IPS-18c (cell line): Measurements from ENCODE around the gene SLC39A6.
"Not testable (repeated sequence)": the region's sequence is repeated elsewhere in the genome, so short reads cannot be mapped to it uniquely, and the experiment has no call there.

ENCODE experiments used
- H3K4me3 ChIP-seq: 2 replicates; pipeline ENCODE4 v1.7.0; 2013; ENCODE audit warnings: low read depth, mild to moderate bottlenecking, low read length, moderate library complexity; ENCODE audit not compliant: insufficient read depth
- H3K9me3 ChIP-seq: one replicate; pipeline ENCODE4 v1.6.1; 2013; ENCODE audit warnings: mild to moderate bottlenecking, low read length, moderate library complexity; ENCODE audit not compliant: control insufficient read depth, insufficient read depth

SLC39A6 gene

DNA sequence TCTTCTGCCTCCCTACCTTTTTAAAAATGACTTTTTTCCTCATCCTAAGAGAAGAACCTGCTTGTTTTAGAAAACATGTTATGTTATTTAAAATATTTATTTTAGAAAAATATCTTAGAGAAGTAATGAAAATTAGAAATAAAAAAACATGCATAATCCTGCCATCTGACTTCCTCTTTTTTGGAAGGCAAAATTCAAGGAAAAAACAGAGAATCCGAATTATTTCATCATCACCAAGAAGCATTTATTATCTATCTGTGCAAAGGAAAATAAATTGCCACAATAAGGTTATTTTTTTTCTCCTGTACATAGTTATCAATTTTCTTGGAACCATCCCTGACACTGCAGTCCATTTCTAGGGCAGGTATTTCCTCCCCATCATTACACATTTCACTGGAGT, 14.4 kb downstream of the SLC39A6 start:
- no peak overlapping the region for H3K4me3 ChIP-seq
- H3K9me3 ChIP-seq: no peaks in the 10 kb centered on the region

DNA sequence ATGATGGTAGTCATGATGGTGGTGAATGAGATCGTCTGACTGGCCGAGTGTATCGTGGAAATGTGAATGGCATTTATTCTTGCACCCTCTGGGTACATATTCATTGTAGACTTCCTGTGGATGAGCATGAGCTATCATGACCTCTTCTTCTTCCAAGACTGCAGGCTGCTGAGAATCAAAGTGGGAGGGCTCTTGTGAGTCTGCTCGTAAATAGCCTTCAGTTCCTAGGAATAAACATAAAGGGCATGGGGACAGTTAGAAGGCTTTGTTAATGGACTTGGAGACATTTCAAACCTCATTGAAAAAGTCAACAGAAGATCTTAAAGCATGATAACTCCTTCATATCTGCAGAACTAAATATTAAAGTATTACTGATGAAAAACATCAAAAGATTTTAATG, 14.9 kb downstream of the SLC39A6 start:
- H3K4me3 ChIP-seq: no peak overlapping the region
- no peaks in the 10 kb centered on the region for H3K9me3 ChIP-seq

DNA sequence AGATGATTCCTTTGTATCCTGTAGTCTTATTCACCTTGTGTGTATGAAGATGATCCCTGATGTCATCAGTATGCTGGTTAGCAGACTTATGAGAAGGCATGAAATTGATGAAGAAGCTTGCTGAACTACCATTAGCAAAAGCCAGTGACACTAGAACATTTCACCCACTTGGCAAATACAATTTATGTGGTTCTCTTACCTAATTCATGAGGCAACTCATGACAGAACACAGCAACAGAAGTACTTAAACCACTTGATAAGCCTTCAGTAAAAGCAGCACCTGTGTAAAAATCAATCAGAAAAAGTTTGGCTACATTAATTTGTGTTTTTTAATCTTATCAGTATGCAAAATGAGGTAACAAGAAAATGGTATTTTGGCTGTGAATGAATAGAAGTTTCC, 16.8 kb downstream of the SLC39A6 start:
- Histone ChIP-seq H3K9me3 (no peaks in the 10 kb centered on the region), H3K4me3 (no peak overlapping the region)

DNA sequence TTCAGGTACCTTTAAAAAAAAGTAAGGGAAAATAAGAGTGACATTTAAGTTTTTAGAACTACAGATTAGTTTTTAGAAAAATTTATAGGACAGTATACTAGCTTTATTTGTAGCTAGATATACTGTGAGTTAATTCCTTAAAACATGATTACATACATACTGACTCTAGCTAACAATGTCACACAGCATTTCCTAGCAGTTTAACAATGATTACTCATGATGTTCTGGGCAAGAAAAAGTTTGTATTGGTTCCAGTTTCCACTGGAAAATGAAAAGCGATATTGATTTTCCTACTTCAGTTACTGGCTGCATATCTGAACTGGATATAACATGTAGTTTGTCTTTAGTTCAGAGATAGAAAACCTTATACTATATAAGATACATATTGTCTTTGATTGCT, 19.4 kb downstream of the SLC39A6 start:
- Histone ChIP-seq H3K4me3 (no peak overlapping the region), H3K9me3 (no peaks in the 10 kb centered on the region)

DNA sequence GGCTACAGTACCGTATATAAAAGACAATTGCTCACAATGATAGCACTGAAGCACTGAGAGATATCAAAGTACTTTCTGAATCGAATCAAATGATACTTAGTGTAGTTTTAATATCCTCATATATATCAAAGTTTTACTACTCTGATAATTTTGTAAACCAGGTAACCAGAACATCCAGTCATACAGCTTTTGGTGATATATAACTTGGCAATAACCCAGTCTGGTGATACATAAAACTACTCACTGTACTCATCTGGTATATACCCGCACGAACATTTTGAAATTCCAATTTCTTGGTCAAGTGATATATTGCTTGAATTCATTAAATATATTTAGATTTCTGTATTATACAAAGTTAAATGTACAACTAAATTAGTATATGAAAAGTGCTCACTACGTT, 20.5 kb downstream of the SLC39A6 start:
- H3K4me3 ChIP-seq: no peak overlapping the region
- H3K9me3 ChIP-seq: peaks cover 3% of the 10 kb centered on the region

DNA sequence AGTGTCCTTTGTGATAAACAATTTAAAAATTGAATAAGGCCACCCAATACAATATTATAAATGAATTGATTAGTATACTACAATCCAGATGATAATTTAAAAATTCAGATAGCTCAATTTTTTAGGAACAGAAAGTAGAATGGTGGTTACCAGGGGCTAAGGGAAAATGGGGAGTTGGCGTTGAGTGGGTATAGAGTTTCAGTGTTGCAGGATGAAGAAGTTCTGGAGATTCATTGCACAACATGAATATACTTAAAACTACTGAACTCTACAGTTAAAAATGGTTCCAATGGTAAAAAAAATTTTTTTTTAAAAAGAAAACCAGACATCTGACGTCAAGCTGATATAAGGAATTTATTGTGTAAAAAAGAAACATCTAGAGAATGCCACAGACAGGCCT, 20.9 kb downstream of the SLC39A6 start:
- Histone ChIP-seq H3K9me3 (peaks cover 3% of the 10 kb centered on the region), H3K4me3 (no peak overlapping the region)

DNA sequence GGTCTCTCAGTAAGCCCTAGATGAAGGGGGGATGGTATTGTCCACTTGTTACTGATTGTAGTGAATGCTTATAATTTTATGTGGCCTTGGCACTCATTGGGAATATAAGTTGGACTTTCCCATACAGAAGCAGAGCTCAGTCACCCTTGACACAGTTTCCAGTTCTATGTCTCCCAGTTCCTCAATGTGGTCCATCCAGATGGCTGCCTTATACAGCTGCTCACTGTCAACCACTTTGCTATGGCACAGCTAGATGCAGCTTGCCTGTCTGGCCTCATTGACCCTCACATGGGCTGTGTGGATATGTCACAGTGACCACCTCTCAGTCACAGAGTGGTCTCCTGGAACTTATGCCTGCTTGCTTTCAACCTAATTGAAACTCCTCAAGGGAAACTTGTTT, 21.7 kb downstream of the SLC39A6 start:
- H3K9me3 ChIP-seq: peaks cover 3% of the 10 kb centered on the region
- H3K4me3 ChIP-seq: no peak overlapping the region

DNA sequence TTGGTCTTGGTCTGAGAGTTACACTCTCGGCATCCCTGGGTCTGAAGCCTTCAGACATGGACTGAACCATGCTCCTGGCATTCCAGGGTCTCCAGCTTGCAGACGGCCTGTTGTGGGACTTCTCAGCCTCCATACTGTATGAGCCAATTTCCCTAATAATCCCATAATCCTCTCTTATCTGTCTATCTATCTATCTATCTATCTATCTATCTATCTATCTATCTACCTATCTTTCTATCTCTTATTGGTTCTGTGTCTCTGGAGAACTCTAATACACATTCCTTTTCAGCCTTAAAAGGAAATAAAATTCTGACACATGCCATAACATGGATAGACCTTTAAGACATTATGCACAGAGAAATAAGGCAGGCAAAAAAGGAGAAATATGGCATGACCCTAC, 24.4 kb downstream of the SLC39A6 start:
- peaks cover 3% of the 10 kb centered on the region for H3K9me3 ChIP-seq

DNA sequence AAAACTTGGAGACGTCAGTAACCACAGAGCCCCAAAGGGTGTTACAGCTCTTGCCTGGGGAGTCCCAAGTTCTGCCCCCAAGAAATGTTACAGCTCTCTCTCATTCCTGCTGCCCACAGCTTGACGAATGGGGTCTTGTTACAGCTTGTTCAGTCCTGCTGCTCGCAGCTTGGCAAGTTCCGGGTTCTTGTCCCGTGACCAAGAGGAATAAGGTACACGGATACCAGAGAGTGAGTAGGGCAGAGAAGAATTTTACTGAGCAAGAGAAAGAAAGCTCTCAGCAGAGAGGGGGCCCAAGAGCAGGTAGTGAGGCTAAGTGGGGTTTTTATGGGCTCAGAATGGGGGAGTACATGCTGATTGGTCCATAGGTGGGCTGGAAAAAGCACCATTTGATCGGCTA, 27.2 kb downstream of the SLC39A6 start:
- Histone ChIP-seq H3K9me3 (peaks cover 3% of the 10 kb centered on the region), H3K4me3 (no peak overlapping the region)

More for the DNA sequence above, 24.4 kb downstream of the SLC39A6 start:
- H3K4me3 ChIP-seq: no peak overlapping the region

DNA sequence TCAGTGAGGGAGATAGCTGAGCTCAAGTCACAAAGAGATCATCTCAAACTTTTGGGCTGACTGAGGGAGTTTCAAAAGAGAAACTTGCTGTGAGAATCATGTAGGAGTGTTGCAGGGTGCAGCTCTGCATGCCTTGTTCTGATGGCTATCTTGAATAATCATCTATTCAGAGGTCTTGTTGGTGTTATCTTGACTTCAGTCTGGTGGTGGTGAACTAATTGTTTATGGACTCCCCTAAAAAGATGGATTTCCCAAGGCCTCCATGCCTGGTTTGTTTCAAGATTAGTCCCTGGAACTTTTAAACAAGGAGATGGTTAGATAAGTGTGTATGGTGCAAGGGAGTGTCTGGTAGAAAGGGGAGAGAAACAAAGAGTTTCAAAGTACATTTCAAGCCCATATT, 29.8 kb downstream of the SLC39A6 start:
- Histone ChIP-seq H3K4me3 (no peak overlapping the region), H3K9me3 (peaks cover 1% of the 10 kb centered on the region)

DNA sequence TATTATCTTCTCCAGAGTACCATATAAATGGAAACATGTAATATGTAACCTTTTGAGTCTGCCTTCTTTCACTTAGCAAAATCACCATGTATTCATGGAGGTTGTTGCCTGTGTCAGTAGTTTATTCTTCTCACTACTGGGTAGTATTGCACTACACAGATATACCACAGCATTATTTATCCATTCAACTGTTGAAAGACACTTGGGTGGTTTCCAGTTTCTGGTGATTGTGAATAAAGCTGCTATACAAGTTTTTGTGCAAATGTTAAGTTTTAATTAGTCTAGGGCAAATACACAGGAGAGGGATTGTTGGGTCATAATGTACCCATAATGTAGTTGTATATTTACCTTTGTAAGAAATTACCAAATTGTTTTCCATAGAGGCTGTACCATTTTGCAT, 32.2 kb downstream of the SLC39A6 start:
- H3K4me3 ChIP-seq: no peak overlapping the region
- no peaks in the 10 kb centered on the region for H3K9me3 ChIP-seq

DNA sequence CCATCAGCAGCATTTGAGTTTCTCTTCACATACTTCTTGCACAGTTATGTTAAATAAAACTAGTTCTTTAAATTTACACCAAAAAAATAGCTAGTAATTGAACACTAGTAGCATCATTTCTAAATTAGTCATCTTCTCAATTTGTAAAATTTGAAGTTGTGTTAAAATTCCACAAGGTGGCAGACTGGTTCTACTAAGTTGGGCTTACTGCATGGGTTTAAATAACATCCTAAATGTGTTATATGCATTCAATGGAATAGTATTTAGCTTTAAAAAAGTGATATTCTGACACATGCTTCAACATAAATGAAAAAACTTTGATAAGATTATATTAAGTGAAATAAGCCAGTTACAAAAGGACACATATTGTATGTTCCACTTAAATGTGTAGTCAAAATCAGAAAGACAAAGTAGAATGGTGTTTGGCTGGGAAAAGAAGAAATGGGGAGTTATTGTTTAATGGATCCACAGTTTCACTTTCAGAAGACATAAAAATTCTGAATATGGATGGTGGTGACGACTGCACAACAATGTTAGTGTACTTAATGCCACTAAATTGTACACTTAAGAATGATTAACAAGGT, 33.1 kb downstream of the SLC39A6 start:
- H3K4me3 ChIP-seq: no peak overlapping the region
- no peaks in the 10 kb centered on the region for H3K9me3 ChIP-seq

DNA sequence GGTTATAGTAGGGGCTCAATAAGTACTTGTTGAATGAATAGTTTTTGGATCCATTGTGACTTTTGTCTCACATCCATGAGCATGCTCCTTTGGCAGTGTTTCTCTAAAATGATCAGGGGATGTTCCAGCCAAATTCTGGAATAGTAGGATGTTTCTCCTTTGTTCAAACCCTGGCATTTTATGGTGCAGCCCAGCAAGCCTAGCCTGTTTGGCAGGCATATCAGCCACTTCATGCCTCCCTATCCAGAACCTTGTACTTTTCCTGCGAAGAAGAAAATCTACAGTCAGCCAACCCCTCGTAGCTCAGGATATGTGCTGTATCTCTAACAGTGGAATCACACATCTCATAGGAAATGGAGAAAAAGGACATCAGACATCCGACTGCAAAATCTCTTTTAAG, 34.7 kb downstream of the SLC39A6 start:
- Histone ChIP-seq H3K4me3 (no peak overlapping the region), H3K9me3 (no peaks in the 10 kb centered on the region)

DNA sequence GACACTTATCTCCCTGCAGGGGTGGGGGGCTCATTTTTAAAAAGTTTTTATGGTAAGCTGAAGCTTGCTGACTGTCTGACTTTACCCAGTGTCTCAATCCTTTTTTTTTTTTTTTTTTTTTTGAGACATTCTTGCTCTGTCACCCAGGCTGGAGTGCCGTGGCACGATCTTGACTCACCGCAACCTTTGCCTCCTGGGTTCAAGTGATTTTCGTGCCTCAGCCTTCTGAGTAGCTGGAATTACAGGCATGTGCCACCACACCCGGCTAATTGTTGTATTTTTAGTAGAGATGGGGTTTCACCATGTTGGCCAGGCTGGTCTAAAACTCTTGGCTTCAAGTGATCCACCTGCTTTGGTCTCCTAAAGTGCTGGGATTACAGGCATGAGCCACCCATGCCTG, 37.0 kb downstream of the SLC39A6 start:
- not testable (repeated sequence) for H3K9me3 ChIP-seq, H3K4me3 ChIP-seq

DNA sequence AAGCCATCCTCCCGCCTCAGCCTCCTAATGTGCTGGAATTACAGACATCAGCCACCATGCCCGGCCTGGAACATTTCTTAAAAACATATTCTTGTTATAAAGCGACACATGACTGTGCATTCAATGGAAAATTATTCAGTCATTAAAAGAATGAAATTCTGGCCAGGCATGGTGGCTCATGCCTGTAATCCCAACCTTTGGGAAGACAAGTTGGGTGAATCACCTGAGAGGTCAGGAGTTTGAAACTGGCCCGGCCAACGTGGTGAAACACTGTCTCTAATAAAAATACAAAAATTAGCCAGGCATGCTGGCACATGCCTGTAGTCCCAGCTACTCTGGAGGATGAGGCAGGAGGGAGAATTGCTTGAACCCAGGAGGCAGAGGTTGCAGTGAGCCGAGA, 40.1 kb downstream of the SLC39A6 start:
- no peaks in the 10 kb centered on the region for H3K9me3 ChIP-seq

DNA sequence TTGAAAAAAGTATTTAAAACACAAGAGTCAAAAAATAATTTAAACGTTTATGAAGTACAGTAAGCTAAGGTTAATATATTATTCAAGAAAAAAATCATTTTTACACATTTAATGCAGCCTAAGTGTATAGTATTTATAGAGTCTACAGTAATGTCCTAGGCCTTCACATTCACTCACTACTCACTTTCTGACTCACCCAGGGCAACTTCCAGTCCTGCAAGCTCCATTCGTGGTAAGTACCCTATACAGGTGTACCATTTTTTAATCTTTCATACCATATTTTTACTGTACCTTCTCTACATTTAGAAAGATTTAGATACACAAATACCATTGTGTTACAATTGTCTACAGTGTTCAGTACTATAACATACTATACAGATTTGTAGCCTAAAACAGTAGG, 40.9 kb downstream of the SLC39A6 start:
- no peaks in the 10 kb centered on the region for H3K9me3 ChIP-seq
- H3K4me3 ChIP-seq: no peak overlapping the region

More for the DNA sequence above, 40.1 kb downstream of the SLC39A6 start:
- H3K4me3 ChIP-seq: no peak overlapping the region

DNA sequence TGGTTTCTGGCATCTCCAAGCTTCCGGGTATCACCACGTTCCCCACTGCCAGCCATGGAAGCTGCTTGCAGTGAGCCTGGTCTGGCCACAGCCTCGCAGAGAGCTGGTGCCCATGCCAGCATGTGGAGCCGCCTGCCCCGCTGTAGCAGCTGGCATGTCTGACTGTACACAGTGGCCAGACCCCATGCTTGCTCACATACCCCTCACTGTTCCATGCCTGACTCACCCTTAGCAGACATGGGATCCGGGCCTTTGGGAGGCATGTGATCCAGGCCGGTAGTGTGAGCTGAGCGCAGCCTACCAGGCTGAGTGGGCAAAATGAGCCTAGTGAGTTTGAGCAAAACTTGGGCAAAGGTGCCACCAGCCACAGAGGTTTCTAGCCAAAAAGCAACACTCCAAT, 43.0 kb downstream of the SLC39A6 start:
- H3K4me3 ChIP-seq: no peak overlapping the region
- no peaks in the 10 kb centered on the region for H3K9me3 ChIP-seq

DNA sequence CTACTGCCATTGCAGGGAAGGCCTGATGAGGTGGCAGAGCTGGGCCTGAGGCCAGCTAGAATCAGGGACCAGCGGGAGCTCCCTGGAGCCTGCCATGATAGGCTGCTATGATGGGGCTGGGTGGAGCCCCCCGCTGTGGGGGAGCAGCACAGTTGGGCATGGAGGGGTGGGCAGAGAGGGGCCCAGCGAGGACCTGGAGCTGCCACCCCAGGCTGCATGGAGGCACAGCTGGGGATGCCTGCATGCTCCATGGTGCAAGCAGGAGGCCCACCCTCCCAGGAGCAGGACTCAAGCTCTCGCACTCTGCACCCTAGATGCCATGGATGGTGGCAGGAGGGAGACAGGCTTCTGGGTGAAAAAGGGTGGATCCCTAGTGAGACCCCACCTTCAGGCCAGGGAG, 43.9 kb downstream of the SLC39A6 start:
- H3K9me3 ChIP-seq: peaks cover 1% of the 10 kb centered on the region
- H3K4me3 ChIP-seq: no peak overlapping the region

DNA sequence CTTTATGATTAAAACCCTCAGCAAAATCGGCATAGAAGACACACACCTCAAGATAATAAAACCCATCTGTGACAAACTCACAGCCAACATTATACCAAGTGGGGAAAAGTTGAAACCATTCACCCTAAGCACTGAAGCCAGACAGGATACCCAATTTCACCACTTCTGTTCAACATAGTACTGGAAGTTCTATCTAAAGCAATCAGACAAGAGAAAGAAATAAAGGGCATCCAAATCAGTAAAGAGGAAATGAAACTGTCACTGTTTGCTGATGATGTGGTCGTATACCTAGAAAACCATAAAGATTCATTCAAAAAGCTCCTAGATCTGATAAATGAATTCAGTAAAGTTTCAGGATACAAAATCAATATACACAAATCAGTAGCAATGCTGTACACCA, 45.4 kb downstream of the SLC39A6 start:
- Histone ChIP-seq H3K4me3 (no peak overlapping the region), H3K9me3 (peaks cover 4% of the 10 kb centered on the region)
